ENCODE results near the gene FBLN1.

The FBLN1 gene

DNA sequence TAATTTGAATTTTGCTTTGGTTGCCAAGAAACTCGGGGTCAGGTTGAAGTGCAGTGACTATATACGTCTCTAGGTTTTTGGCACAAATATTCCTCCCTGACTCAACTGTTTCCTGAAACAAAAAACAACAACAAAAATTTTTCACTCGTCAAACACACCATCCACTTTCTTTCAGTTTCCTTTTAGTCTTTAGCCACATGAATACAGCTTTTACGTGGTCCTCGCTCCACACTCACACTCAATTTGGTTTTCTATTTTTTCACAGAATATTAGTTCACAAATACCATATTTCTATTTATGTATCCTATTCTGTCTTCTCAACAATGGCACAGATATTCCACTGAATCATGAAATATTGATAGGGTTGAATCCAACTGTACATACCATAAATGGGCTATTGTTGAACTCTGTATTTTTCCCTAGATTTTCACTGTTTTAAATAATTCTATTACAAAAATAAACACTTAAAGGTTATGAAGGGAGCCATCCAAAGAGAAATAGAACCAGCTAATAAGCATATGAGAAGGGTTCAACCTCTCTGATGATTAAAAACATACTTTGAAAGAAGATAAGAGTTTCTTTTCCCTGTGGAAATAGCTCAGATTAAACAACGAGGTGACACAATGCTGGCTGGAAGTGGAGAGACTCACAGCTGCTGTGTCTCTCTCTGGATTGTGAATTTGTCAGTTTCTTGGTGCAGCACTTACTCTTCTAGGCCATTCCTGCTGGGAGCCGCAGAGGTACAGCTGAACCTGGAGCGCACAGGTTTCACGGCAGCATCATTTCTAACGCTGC is 5.1 kb upstream of the FBLN1 start:
- peaks cover 12 to 19% of the 10 kb centered on the region in 2 experiments for H3K4me1 ChIP-seq (ENCODE audit: control insufficient read depth in 1 of 2, insufficient read depth in 2 of 2, low read length in 2 of 2)
- peak overlapping the region; percentile 44 for H2BK120ac ChIP-seq (ENCODE audit: insufficient read depth, low read length, poor library complexity)
- H3K4ac ChIP-seq (ENCODE audit: low read depth, low read length): no peak overlapping the region
- H2AFZ ChIP-seq (ENCODE audit: insufficient read depth, low read length, poor library complexity): no peak overlapping the region
- no peak overlapping the region for H3K18ac ChIP-seq (ENCODE audit: low read length)
- H3K23ac ChIP-seq (ENCODE audit: low read length): no peak overlapping the region
- no peak overlapping the region for H4K12ac ChIP-seq (ENCODE audit: low read depth, low read length)
- no peak for DNase-seq
- no peak overlapping the region for H2AK5ac ChIP-seq (ENCODE audit: low read length)
- H3K27me3 ChIP-seq (ENCODE audit: insufficient read depth, low read length): no peaks in the 10 kb centered on the region
- H3K9me3 ChIP-seq (ENCODE audit: insufficient read depth, low read depth, low read length): peaks cover 2% of the 10 kb centered on the region
- H2BK5ac ChIP-seq (ENCODE audit: low read depth, low read length, poor library complexity): no peak overlapping the region
- no peak overlapping the region for H3K4me3 ChIP-seq (ENCODE audit: low read depth, low read length)
- H3K79me1 ChIP-seq (ENCODE audit: low read length): peaks cover 24% of the 10 kb centered on the region
- no peak overlapping the region for H4K8ac ChIP-seq (ENCODE audit: low read depth, low read length)
- peak overlapping the region; percentile 32 for H2BK12ac ChIP-seq (ENCODE audit: low read length)
- no peak overlapping the region for H3K14ac ChIP-seq (ENCODE audit: low read length)
- H3K36me3 ChIP-seq (ENCODE audit: control insufficient read depth in 1 of 2, insufficient read depth in 2 of 2, low read length in 2 of 2): no peaks in the 10 kb centered on the region
- H3K9ac ChIP-seq (ENCODE audit: low read length): no peak overlapping the region
- H4K91ac ChIP-seq (ENCODE audit: low read depth, low read length): peak overlapping the region; percentile 20
- peaks cover 2% of the 10 kb centered on the region for H3K79me2 ChIP-seq (ENCODE audit: control insufficient read depth, insufficient read depth, low read length, poor library complexity)
- no peak overlapping the region for H3K4me2 ChIP-seq (ENCODE audit: low read length)
- H3K27ac ChIP-seq (ENCODE audit: low read depth, low read length): no peak overlapping the region
- 100% methylated on average over 1 of the region's 10 CpGs for WGBS (ENCODE audit: extremely low coverage, insufficient coverage, insufficient read length)

DNA sequence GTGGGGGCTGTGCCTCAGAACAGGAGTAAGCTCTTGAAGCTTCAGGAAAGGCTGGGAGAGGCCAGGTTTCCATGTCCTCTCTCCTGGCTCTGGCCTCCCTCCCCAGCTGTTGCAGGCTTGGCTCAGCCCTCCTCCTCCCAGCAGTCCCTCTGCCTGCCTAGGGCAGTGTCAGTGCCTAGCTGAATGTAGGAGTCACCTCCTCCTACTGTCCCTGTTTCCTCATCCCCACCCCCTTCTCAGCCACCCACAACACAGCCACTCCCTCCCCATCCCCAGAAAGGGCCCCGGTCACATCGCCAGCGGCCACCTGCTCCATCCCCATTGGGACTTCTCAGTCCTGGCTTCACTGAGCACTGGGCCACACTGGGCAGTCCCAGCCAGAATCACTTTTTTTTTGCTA is 2.9 kb upstream of the FBLN1 start:
- Histone ChIP-seq H3K23ac (ENCODE audit: low read length) (no peak overlapping the region), H3K79me1 (ENCODE audit: low read length) (peaks cover 38% of the 10 kb centered on the region), H3K14ac (ENCODE audit: low read length) (peak overlapping the region; percentile 37), H3K79me2 (ENCODE audit: control insufficient read depth, insufficient read depth, low read length, poor library complexity) (peaks cover 21% of the 10 kb centered on the region), H3K27me3 (ENCODE audit: insufficient read depth, low read length) (no peaks in the 10 kb centered on the region), H3K4ac (ENCODE audit: low read depth, low read length) (no peak overlapping the region), H3K4me3 (ENCODE audit: low read depth, low read length) (no peak overlapping the region), H2AFZ (ENCODE audit: insufficient read depth, low read length, poor library complexity) (no peak overlapping the region), H3K9me3 (ENCODE audit: insufficient read depth, low read depth, low read length) (no peaks in the 10 kb centered on the region), H4K12ac (ENCODE audit: low read depth, low read length) (no peak overlapping the region), H2BK120ac (ENCODE audit: insufficient read depth, low read length, poor library complexity) (no peak overlapping the region), H3K36me3 (ENCODE audit: control insufficient read depth in 1 of 2, insufficient read depth in 2 of 2, low read length in 2 of 2) (no peaks in the 10 kb centered on the region), H2AK5ac (ENCODE audit: low read length) (peak overlapping the region; percentile 66), H4K8ac (ENCODE audit: low read depth, low read length) (no peak overlapping the region), H3K4me1 (ENCODE audit: control insufficient read depth in 1 of 2, insufficient read depth in 2 of 2, low read length in 2 of 2) (peaks cover 12 to 16% of the 10 kb centered on the region in 2 experiments), H3K4me2 (ENCODE audit: low read length) (no peak overlapping the region), H4K91ac (ENCODE audit: low read depth, low read length) (peak overlapping the region; percentile 64), H2BK5ac (ENCODE audit: low read depth, low read length, poor library complexity) (no peak overlapping the region), H3K18ac (ENCODE audit: low read length) (peak overlapping the region; percentile 42), H3K27ac (ENCODE audit: low read depth, low read length) (no peak overlapping the region), H3K9ac (ENCODE audit: low read length) (no peak overlapping the region), H2BK12ac (ENCODE audit: low read length) (peak overlapping the region; percentile 81)
- DNase-seq: peak in 1 of 2 donors; percentile 53
- WGBS (ENCODE audit: extremely low coverage, insufficient coverage, insufficient read length): no CpG with 5 or more reads among the region's 3 CpGs

- H3K9ac ChIP-seq (ENCODE audit: low read length): peak overlapping the region; percentile 89
- H3K4ac ChIP-seq (ENCODE audit: low read depth, low read length): peak overlapping the region; percentile 99
- peak overlapping the region; percentile 97 for H2AK5ac ChIP-seq (ENCODE audit: low read length)
- H2AFZ ChIP-seq (ENCODE audit: insufficient read depth, low read length, poor library complexity): peak overlapping the region; percentile 76
- H4K8ac ChIP-seq (ENCODE audit: low read depth, low read length): peak overlapping the region; percentile 90
- H3K27ac ChIP-seq (ENCODE audit: low read depth, low read length): peak overlapping the region; percentile 98
- WGBS (ENCODE audit: extremely low coverage, insufficient coverage, insufficient read length): no CpG with 5 or more reads among the region's 53 CpGs
- H3K14ac ChIP-seq (ENCODE audit: low read length): peak overlapping the region; percentile 97
- H3K27me3 ChIP-seq (ENCODE audit: insufficient read depth, low read length): no peaks in the 10 kb centered on the region
- no peaks in the 10 kb centered on the region for H3K9me3 ChIP-seq (ENCODE audit: insufficient read depth, low read depth, low read length)
- peaks cover 18 to 22% of the 10 kb centered on the region in 2 experiments for H3K36me3 ChIP-seq (ENCODE audit: control insufficient read depth in 1 of 2, insufficient read depth in 2 of 2, low read length in 2 of 2)
- H4K91ac ChIP-seq (ENCODE audit: low read depth, low read length): peak overlapping the region; percentile 95
- peaks cover 46% of the 10 kb centered on the region for H3K79me2 ChIP-seq (ENCODE audit: control insufficient read depth, insufficient read depth, low read length, poor library complexity)
- peaks cover 20 to 25% of the 10 kb centered on the region in 2 experiments for H3K4me1 ChIP-seq (ENCODE audit: control insufficient read depth in 1 of 2, insufficient read depth in 2 of 2, low read length in 2 of 2)
- H3K18ac ChIP-seq (ENCODE audit: low read length): peak overlapping the region; percentile 97
- peak in 1 of 2 donors; percentile 55 for DNase-seq
- peak overlapping the region; percentile 97 for H2BK5ac ChIP-seq (ENCODE audit: low read depth, low read length, poor library complexity)
- peak overlapping the region; percentile 77 for H2BK120ac ChIP-seq (ENCODE audit: insufficient read depth, low read length, poor library complexity)
- peaks cover 39% of the 10 kb centered on the region for H3K79me1 ChIP-seq (ENCODE audit: low read length)
- H4K12ac ChIP-seq (ENCODE audit: low read depth, low read length): peak overlapping the region; percentile 78
- H2BK12ac ChIP-seq (ENCODE audit: low read length): peak overlapping the region; percentile 47
- no peak overlapping the region for H3K23ac ChIP-seq (ENCODE audit: low read length)
- H3K4me3 ChIP-seq (ENCODE audit: low read depth, low read length): peak overlapping the region; percentile 83
- peak overlapping the region; percentile 94 for H3K4me2 ChIP-seq (ENCODE audit: low read length)
Observed at GRCh38 chr22:45503050-45503815, 550 bp downstream of the FBLN1 start.

GRCh38 chr22:45503816-45504372 is 1.2 kb downstream of the FBLN1 start:
- peak overlapping the region; percentile 97 for H2BK5ac ChIP-seq (ENCODE audit: low read depth, low read length, poor library complexity)
- peak overlapping the region; percentile 47 for H2BK12ac ChIP-seq (ENCODE audit: low read length)
- WGBS (ENCODE audit: extremely low coverage, insufficient coverage, insufficient read length): no CpG with 5 or more reads among the region's 15 CpGs
- peak overlapping the region; percentile 94 for H3K4me2 ChIP-seq (ENCODE audit: low read length)
- H4K12ac ChIP-seq (ENCODE audit: low read depth, low read length): peak overlapping the region; percentile 78
- peak overlapping the region; percentile 83 for H3K4me3 ChIP-seq (ENCODE audit: low read depth, low read length)
- peak overlapping the region; percentile 76 for H2AFZ ChIP-seq (ENCODE audit: insufficient read depth, low read length, poor library complexity)
- peaks cover 24 to 27% of the 10 kb centered on the region in 2 experiments for H3K36me3 ChIP-seq (ENCODE audit: control insufficient read depth in 1 of 2, insufficient read depth in 2 of 2, low read length in 2 of 2)
- H3K4ac ChIP-seq (ENCODE audit: low read depth, low read length): peak overlapping the region; percentile 99
- peaks cover 52% of the 10 kb centered on the region for H3K79me2 ChIP-seq (ENCODE audit: control insufficient read depth, insufficient read depth, low read length, poor library complexity)
- H3K9ac ChIP-seq (ENCODE audit: low read length): peak overlapping the region; percentile 92
- H3K27me3 ChIP-seq (ENCODE audit: insufficient read depth, low read length): no peaks in the 10 kb centered on the region
- no peaks in the 10 kb centered on the region for H3K9me3 ChIP-seq (ENCODE audit: insufficient read depth, low read depth, low read length)
- peak overlapping the region; percentile 98 for H3K27ac ChIP-seq (ENCODE audit: low read depth, low read length)
- peak overlapping the region; percentile 95 for H4K91ac ChIP-seq (ENCODE audit: low read depth, low read length)
- H2AK5ac ChIP-seq (ENCODE audit: low read length): peak overlapping the region; percentile 97
- H3K23ac ChIP-seq (ENCODE audit: low read length): peak overlapping the region; percentile 30
- peak overlapping the region; percentile 97 for H3K18ac ChIP-seq (ENCODE audit: low read length)
- H4K8ac ChIP-seq (ENCODE audit: low read depth, low read length): peak overlapping the region; percentile 90
- peak overlapping the region; percentile 77 for H2BK120ac ChIP-seq (ENCODE audit: insufficient read depth, low read length, poor library complexity)
- peak overlapping the region; percentile 97 for H3K14ac ChIP-seq (ENCODE audit: low read length)
- DNase-seq: no peak
- peaks cover 25 to 30% of the 10 kb centered on the region in 2 experiments for H3K4me1 ChIP-seq (ENCODE audit: control insufficient read depth in 1 of 2, insufficient read depth in 2 of 2, low read length in 2 of 2)
- peaks cover 39% of the 10 kb centered on the region for H3K79me1 ChIP-seq (ENCODE audit: low read length)

Data from trophoblast cell (in vitro differentiated cells and primary cell).